ENCODE data around the gene EXOC3L1.

The EXOC3L1 gene

DNA sequence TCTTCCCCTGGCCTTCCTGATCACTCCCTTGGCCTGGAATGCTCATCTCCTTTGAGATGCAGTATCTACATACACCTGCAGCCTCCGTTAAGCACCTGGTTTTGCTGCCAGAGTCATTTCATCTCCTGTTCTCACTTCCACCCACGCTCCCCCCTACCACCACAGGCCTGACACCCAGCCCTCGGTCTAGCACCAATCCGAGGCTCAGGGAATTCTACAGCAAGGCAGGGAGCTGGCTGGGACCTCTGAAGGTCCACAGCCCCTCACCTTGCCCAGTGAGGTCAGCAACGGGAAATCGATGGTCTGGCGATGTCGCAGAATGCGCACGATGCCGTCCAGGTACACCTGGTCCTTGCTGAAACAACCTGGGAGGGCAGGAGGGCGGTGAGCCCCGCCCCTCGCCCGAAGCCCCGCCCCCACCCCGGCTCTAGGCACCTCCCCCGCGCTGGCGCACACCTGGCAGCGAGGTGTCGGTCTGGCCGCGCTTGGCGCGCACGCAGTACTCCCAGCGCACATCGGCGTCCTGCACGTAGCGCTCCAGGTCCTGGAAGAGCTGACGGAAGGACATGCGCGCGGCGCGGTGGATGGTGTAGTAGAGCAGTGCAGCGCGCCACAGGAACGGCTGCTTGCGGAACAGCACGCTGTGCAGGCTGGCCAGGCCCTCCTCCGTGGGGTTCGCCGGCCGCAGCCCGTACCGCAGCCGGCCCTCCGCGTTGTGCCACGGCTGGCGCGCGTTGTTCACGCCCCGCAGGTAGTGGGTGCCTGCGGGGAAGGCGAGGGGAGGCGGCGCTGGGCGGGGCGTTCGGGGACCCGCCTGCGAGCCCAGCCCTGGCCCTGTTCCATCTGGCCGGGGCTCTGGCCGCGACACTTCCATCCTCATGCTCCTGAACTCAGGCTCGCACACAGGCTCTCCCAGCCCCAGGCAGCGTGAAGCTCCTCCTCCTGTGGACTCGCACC lies 11.9 kb downstream of the EXOC3L1 start:
- peak; percentile 28 for DNase-seq

DNA sequence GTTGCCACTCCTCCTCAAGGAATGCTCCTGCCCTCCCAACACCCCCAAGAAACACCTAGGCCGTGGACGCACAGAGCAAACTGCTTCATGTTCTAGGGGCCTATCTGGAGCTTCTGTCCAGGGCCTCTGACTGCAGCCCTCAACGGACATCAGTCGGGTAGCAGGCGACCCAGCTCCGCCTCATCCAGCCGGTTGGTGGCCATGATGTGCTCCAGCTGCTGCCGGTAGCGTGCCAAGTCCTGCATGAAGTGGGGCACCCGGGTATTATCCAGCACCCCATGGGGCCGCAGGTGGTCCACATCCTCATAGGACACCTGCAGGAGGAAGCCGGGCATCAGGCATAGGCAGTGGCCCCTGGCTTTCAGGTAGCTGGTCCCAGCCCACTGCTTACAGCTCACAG lies 13.3 kb downstream of the EXOC3L1 start:
- no peak for DNase-seq

DNA sequence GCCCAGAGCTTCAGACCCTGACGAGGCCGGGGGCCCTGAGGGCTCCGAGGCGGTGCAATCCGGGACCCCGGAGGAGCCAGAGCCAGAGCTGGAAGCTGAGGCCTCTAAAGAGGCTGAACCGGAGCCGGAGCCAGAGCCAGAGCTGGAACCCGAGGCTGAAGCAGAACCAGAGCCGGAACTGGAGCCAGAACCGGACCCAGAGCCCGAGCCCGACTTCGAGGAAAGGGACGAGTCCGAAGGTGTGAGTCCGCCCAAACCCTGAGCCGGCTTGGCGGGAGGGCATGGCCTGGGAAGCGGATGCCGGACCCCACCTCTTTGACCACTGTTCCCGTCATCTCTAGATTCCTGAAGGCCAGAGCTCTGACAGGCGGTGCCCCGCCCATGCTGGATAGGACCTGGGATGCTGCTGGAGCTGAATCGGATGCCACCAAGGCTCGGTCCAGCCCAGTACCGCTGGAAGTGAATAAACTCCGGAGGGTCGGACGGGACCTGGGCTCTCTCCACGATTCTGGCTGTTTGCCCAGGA lies 15.2 kb downstream of the EXOC3L1 start:
- DNase-seq, result no peak

DNA sequence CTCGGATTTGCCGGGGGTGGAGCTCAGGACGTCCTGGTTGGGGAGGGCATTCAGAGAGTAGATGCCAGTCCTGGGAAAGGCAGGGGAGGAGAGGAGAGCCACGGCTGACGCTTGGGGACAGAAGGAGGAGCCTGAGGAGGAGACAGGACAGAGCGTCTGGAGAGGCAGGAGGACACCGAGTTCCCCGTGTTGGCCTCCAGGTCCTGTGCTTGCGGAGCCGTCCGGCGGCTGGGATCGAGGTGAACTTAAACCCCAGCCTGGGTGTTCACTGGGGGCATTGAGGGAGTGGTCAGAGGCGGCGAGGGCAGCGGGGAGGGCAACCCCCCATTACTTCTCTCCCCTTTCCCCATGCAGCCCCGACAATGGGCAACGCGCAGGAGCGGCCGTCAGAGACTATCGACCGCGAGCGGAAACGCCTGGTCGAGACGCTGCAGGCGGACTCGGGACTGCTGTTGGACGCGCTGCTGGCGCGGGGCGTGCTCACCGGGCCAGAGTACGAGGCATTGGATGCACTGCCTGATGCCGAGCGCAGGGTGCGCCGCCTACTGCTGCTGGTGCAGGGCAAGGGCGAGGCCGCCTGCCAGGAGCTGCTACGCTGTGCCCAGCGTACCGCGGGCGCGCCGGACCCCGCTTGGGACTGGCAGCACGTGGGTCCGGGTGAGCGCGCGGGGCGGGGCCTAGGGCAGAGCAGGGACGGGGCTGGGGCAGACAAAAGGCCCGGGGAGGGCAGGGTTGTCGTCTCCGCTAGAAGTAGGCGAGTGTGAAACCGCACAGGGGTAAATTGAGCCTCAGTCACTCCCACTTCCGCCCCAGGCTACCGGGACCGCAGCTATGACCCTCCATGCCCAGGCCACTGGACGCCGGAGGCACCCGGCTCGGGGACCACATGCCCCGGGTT lies 15.9 kb downstream of the EXOC3L1 start:
- peak; percentile 69 for DNase-seq

DNA sequence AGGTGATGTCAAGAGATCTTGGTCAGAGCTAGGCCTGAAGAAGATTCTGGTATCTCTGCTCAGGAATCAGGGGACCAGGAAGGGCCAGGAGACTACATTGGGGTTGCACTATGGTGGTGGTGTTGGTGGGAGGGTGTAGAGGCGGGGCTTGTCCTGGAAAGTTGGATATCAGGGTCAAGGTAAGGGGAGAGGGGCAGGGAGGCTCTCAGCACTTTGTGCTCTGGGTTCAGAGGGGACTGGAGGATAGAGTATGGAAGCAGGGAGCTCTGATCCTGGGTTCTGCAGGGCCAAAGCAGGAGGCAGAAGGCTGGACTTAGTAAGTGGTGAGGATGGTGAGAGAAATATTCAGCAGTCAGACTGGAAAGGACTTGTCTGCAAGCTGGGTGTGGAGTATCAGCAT lies 16.6 kb downstream of the EXOC3L1 start:
- no peak for DNase-seq

DNA sequence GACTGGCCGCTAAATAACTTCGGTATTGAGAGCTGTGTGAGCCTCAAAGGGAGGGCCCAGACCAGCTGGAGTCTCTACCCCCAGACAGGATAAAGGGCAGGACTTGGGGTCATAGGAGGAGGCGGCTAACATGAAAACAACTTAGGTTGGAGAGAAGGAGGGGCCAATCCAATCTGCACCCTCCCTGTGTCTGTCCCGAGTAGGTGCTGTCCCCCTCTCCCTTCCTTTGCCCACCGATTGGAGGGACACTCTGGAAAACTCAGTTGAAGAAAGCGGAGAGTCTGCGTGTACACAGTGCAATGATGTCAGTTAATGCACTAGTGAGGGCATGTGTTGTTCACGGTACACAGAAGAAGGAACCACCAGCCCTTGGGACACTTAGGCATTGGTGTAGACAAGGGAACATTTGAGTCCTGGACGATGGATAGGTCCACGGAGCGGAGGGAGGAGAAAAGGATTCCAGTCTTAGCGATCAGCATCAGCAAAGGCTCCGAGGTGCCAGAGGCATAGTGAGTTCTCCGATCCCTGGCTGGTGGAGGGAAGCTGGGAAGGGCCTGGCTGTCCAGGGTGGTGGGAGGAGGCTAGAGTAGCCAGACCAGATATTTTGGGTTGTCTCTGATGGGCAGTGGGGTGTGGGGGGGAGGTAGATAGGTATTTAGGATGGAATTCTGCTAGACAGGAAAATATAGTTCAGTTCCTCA lies 18.8 kb downstream of the EXOC3L1 start:
- DNase-seq, result peak; percentile 30

DNA sequence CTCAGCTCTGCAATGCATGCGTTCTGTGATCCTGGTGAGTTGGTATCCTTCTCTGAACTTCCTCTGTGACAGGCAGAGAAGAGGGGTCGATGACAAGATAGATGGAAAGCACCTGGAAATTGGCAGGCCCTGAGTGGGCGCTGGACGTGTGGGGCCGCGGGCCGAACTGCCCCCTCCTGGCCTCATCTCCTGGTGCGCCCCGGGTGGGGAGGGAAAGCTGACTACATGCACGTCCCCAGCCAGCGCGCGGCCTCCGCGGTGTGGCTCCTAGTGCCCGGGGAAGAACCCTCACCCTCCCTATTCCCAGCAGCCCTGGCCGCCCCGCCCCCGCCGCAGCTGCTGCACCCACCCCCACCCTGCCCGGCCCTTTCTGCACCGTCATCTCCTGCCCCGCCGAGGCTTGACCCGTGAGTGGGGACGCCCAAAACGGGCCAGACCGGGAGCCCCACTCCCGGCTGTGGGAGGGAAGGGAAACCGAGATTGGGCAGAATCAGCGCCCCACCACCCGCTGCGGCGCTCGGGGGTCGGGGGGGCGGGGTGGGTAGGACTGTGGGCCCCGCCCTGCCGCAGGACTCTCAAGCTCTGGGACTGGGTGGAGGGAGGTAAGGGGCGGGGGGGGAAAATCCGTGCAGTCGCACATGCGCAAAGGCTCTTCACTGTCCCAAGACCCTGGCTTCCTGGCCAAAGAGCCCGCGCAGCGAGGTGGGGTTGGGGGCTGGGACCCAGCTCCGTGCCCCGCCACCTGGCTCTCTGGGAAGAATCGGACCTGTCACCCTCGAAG lies 19.6 kb downstream of the EXOC3L1 start, which contains the start of gene NOL3:
TSS of gene NOL3 (plus strand) at position 371 of the 781 bp plus-strand sequence.
- peak; percentile 83 for DNase-seq

DNA sequence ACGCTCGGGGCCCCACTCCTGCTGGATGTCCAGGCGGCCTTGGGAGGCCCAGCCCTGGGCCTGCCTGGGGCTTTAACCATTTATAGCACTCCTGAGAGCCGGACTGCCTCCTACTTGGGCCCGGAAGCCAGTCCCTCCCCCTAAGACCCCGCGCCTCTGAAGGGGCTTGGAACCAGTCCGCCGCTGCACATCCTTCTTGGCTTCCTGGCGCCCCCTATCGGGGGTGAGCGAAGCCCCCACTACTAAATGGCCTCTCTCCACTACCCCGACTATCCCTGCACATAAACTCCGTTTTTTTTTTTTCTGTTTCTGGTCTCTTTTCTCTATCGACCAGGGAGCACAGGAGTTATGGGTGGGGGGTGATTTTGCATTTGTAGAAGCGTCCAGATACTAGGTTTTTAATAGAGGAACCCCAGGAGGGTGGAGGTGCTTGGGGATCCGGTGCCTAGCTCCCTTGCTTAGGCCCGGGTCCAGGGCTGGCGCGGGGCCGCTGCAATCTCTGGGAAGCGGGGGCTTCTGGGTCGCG lies 20.2 kb downstream of the EXOC3L1 start:
- peak; percentile 38 for DNase-seq

DNA sequence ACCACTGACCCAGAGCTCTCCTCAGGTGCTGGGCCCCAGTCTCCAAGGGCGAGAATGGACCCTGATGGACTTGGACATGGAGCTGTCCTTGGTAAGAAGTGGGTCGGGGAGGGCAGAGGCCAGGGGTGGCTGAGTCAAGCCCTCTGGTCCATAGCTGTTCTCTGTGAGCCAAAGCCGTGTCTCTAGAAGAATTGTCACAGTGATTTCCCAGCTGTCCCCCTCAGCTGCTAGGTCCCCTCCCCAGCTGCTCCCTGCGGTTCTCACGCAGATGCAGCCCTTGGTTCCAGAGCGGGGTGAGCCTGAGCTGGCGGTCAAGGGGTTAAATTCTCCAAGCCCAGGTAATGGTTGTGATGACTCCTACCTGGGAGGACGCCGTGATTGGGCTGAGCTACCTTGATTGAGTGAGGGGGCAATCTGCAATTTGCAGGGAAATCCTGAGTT lies 20.9 kb downstream of the EXOC3L1 start:
- no peak for DNase-seq

DNA sequence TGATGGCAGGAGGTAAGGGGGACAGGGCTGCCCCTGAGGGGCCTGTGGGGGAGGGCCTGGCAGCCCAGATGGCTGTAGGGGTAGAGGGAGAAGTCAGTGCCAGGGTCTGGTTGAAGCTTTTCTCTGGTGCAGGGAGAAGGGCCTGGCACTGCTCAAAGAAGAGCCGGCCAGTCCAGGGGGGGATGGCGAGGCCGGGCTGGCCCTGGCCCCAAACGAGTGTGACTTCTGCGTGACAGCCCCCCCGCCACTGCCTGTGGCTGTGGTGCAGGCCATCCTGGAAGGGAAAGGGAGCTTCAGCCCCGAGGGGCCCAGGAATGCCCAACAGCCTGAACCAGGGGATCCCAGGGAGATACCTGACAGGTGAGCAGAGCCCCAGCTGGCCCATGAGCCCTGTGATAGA lies 22.3 kb downstream of the EXOC3L1 start:
- no peak for DNase-seq

DNA sequence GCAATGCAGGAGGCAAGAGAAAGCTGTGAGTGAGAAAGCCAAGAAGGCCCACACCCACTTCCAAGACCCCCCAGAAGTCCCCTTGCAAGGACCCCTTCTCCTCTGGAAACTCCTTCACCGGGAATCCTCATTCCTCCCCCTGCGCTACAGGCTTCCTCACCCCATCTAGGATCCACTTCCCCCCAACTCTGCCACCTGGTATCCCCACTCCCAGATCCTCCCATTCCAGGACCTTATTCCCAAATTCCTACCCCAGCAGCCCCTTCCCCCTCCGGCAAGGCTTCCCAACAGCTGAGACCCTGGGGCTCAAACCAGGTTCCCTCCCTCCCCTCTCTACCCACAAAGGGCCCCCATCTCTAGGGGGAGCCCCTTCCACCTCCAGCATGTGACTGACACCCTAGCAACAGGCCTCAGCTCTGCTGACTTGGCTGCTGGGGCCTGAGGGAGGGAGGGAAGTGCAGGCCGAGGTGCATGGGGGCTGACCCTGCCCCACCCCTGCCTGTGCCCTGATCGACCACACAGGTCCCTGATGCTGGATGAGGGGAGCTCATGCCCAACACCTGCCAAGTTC lies 23.3 kb downstream of the EXOC3L1 start:
- DNase-seq, result no peak

DNA sequence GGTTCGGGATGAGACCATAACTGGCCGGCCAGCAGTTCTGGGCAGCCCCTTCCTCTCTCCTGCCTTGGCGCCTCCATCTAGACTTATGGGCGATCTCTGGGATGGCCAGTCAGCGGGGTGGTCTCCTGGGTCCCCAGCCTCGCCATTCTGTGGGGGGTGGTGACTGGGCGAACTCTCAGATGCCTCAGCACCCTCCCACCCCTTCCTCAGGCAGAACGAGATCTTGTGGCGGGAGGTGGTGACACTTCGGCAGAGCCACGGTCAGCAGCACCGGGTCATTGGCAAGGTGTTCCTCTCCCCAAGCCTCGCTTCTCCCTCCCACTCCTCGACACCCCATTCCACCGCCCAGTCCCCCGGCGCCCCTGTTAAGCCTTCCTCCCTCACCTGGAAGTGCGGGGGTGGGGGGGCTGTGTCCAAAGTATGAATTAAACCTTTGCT lies 23.8 kb downstream of the EXOC3L1 start:
- no peak for DNase-seq

DNA sequence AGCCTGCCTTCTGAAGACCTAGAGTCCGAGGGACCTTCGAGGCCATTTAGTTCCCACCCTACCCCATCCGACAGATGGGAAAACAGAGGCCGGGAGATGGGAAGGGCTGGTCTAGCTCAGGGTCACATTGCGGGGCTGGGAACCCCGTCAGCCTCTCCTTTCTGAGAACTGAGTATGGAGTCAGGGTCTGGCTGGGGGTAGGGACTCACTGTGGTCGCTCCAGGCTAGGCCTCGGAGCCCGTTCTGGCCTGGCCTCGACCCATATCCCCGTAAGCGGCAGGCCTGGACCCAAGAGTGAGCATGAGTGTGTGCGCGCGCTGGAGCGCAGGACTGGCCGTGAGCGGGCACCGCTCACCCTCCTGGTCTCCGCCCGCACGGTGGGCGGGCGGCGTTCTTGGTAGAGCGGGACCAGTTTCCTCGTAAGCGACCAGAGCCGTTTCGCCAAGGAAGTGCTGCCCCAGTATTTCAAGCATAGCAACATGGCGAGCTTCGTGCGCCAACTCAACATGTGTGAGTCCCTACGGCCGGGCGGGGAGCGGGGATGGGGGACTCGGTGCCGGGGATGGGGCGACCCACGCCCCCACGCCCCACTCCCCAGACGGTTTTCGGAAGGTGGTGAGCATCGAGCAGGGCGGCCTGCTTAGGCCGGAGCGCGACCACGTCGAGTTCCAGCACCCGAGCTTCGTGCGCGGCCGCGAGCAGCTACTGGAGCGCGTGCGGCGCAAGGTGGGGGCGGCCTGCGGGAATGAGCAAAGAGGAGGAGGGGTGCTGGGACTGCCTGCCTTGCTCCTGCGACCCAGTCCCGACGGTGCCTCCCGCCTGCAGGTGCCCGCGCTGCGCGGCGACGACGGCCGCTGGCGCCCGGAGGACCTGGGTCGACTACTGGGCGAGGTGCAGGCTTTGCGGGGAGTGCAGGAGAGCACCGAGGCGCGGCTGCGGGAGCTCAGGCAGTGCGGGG lies 24.5 kb downstream of the EXOC3L1 start:
- no peak for DNase-seq

DNA sequence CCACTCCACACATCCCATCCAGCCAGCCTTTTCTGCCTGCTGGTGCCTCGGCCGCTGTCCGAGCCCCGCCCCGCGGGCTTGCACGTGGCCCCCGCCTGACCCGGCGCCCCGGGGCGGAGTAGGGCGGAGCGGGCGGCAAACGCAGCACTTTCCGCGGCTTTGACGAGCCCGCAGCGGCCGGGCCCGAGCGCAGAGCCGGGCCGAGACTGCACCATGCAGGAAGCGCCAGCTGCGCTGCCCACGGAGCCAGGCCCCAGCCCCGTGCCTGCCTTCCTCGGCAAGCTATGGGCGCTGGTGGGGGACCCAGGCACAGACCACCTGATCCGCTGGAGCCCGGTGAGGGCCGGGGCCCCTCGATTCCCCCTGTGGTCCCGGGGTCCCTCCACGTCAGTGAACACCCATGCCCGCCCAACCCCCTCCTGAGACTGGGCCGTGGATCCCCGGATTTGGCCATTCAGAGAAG lies 25.3 kb downstream of the EXOC3L1 start, which contains the start of gene HSF4:
TSS of gene HSF4 (plus strand) at position 147 of the 463 bp plus-strand sequence. CDS start at position 214, 67 bp downstream.
- DNase-seq, result no peak

DNA sequence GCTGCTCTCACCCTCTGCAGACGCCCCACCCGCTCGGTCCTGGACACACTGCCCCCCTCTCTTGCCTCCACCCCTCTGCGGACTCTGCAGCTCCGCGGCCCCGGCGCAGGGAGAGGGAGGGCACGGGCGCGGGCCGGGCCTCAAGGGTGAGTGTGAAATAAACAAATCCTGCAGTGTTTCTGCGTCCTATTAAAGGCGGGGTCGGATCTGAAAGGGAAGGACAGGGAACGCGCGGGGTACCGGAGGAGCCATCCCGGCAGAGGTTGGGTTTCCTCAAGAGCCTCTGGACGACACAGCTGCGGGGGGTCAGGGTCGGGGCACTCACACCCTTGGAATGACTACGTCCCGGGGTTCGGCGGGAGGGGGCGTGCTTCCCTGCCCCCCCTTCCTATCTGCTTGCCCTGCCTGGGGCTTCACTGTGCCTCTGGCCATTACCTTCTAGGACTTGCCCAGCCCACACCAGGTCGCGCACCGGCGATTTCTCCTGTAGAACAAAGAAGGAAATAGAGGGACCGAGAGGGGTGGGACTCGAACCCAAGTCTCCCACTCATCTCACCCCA lies 25.9 kb downstream of the EXOC3L1 start:
- no peak for DNase-seq

DNA sequence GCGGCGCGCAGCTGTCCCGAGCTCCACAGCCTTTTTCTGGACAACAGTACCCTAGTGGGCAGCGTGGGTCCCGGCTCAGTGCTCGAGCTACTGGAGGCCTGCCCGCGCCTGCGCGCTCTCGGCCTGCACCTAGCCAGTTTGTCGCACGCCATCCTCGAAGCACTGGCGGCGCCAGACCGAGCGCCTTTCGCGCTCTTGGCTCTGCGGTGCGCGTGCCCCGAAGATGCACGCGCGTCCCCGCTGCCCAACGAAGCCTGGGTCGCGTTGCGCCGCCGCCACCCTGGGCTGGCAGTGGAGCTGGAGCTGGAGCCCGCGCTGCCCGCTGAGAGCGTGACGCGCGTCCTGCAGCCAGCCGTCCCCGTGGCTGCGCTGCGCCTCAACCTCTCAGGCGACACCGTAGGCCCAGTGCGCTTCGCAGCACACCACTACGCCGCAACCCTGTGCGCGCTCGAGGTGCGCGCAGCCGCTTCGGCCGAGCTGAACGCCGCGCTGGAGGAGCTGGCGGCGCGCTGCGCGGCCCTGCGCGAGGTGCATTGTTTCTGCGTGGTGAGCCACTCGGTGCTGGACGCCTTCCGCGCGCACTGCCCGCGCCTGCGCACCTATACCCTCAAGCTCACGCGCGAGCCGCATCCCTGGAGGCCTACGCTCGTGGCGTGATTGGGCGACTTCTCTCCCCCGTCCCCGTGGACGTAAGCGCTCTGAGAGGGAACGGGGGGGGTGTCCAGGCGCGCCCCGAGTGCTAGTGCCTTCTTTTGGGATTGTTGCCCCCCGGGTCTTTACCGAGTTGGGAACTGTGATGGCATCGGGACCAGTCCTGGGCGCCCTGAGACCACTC lies 26.6 kb downstream of the EXOC3L1 start:
- DNase-seq, result peak; percentile 29

DNA sequence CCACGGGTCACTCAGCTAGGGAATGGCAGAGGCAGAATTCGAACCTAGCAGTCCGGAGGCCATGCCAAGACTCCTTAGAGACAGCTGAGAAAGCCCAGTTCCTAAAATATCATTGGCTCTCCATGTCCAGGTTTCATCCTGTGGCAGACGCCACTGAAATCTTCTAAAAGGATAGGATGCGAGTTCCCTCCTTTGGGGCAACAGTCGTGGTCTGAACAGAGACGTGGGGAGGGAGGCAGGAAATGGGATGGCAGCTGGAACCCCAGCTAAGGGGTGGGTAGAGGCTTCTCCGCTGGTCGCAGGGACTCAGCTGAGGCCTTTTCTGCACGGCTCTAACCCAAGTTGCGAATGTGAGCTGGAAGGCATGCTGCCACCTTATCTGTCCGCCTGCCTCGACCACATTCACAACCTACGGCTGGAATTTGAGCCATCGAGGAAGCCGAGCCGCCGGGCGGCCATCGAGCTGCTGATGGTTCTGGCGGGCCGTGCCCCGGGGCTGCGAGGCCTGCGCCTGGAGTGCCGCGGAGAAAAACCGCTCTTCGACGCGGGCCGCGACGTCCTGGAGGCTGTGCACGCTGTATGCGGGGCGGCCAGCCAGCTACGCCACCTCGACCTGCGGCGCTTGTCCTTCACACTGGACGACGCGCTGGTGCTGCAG lies 27.3 kb downstream of the EXOC3L1 start:
- DNase-seq, result no peak

DNA sequence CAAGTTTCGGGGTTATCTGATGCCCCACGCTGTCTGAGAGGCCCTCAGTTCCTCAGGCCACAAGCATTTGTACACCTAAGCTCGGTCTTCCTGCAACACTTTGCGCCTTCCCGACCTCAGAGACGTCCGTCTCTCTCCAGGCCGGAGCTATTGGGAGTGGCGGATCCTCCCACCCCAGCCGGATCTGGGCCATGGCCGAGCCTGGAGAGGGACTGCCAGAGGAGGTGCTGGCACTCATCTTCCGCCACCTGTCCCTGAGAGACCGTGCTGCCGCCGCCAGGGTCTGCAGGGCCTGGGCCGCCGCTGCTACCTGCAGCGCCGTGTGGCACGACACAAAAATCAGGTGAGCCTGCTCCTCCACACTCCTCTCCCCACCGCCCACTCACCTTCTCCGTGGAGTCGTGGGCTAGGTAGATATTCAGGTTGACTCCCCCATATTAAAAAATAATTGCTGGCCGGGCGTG lies 28.3 kb downstream of the EXOC3L1 start:
- DNase-seq, result no peak

Data from fibroblast of skin of right quadriceps (primary cell).